NOMO-1 treated with dmso at 0.1 percent for 144 hours (cell line): ENCODE results near the gene CDH12.
"Not testable (repeated sequence)": the region's sequence is repeated elsewhere in the genome, so short reads cannot be mapped to it uniquely, and the experiment has no call there.

Experiments used
- DNase-seq: peaks from one replicate; lab custom pipeline; 2025; ENCODE audit not compliant: unreplicated experiment; lab: John Stamatoyannopoulos, UW

Gene CDH12

GRCh38 chr5:22577006-22577405 is 276.1 kb downstream of the CDH12 start:
- DNase-seq, result no peak

GRCh38 chr5:22572941-22573340 is 280.2 kb downstream of the CDH12 start:
- DNase-seq, result no peak

DNA sequence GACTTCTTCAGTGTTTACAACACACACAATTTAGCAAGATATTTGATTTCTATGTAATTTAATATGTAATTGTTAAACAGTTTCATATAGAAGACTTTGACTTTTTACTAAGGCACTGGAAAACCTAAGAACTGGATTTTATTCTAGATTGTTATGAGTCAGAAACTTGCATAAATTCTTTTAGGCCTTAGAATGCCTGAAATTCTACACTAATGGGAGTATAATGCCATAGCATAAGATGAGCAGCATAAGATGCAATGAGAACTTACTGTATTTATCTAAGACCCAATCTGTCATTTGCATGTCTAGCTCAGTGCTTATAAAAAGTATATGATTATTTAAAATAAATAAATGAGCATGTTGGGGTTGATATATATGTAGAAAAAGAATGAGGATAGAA is 285.2 kb downstream of the CDH12 start:
- no peak for DNase-seq

DNA sequence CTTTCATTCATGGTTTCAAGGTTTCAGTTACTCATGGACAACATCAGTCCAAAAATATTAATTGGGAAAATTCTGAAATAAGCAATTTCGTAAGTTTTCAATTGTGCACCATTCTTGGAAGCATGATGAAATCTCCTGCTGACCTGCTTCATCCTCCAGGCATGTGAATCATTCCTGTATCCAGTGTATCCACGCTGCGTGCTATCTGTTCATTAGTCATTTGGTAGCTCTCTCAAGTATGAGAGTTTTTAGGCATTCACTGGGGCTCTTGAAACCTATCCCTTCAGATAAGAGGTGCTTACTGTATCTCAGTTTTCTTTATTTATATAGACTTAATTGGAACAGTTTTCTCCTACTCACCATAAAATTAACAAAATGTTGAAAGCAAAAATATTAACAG is 293.0 kb downstream of the CDH12 start:
- no peak for DNase-seq

DNA sequence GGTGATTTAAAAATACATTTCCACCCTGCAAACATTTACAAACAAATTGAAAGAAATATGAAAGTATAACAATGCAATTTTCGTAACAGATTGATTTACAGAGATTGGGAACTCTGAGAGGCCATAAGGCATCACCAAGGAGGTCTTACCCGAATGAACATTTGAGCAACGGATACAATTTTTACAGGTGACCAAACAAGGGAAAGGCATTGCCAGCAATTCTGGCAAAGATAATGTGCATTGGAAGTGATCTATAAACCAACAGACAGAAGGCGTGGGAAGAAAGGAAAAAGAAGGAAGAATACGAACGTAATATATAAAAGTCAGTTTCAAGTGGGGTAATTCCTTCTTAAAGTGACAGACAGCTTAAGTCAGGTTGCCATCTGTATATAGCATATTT is 295.9 kb downstream of the CDH12 start:
- DNase-seq, result no peak

- DNase-seq, result no peak
These were observed 298.7 kb downstream of the CDH12 start for GRCh38 chr5:22554475-22554874.

DNA sequence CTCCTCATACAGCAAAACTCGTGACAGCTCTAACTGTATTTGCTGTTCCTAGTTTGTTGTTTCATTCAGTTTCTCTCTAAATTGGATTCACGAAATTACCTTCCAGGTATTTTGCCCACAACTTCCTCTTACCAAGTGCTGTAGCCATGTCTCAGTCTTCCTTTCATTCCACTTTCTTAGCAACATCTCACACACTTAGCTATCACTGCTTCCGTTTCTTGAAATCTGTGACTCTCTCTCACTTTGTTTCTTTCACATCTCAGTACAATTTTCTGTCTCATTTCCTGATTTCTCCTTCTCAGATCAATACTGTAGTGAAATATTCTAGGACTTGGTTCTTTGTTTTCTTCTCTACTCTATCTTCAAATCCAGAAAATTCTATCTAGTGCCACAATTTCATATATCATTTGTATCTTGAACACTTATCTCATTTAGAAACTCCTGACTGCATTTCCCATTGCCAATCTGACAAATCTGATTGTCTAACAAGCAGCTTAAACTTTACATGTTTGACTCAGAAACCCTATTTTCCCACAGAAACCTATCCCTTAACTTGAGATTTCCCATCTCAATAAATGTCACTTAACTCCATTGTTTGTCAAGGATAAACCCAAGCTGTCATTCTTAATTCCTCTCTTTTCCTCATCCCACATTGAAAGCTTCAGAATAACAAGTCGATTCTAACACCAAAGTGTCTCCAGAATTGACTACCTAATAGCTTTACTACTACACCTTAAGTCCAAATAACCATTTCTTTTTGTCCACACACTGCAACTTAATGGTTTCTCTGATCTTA is 303.1 kb downstream of the CDH12 start:
- no peak for DNase-seq

DNA sequence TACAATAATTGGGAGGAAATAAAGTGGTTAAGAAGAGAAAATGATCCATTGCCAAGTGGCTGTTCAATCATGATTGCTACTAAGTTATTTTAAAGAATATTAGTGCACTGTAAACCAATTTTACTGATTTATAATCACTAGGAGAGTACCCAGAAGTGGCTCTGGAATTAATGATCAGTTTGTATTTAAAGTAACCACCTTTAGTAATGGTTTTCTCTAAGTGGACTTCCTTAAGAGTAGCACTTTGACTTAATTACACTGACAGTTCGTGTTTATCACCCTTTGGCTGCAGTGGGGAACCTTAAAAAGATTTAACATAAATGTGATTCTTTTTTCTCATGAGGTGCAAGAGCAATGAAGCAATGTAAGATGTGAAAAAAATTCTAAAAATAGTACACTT is 310.8 kb downstream of the CDH12 start:
- DNase-seq, result no peak

DNA sequence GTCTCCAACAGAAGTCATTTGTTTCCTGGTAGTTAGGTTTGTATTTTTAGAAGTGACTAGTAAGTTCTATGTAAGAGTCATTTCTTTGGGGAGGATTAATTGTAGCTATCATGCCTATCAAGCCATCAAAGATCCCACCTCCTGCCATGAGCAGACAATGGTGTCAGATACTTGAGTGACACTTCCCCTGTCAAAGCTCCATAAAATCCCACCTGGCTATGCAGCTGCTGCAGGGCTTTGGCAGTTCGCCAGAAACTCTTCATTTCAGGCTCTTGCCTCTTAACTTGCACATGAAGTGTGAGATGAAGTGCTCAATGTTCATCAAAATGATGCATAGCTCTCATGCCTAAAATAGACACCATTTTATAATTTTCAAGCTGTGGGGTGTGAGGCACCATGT is 312.1 kb downstream of the CDH12 start:
- DNase-seq, result no peak

DNA sequence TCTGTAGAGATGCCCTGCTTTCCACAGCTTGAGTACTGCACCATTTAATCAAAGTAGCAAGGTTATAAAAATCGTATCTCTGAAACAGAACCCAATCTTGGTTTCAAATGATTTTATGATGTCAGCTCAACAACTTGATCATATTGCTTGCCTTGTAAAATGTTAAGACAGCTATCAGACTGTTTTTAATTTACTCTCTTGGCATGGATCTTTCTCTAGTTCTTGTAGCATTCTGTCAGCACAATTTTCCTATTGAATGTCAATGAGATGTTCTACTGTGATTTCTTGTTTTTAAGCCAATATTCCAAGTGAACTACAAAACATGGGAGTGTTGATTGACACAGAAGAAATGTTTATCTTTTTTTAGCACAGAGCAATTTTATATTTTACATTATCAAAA is 313.4 kb downstream of the CDH12 start:
- no peak for DNase-seq

GRCh38 chr5:22531986-22532385 is 321.2 kb downstream of the CDH12 start:
- DNase-seq, result no peak

DNA sequence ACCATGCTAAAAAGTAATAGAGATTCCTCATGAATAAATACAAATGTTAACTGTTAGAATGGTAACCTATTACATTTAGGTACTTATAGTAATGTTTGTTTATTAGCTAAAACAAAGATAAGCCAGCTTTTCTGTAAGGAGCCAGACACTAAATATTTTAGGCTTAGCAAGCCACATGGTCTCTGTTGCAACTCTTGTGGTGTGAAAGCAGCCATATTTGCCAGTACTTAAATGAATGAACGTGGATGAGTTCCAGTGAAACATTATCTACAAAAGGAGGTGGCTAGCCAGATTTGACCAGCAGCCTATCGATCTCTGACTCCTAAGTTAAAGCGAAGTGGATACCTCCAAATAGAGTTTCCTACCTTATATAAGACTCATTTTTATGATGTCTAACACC is 331.6 kb downstream of the CDH12 start:
- no peak for DNase-seq

- not testable (repeated sequence) for DNase-seq
These were observed 336.6 kb downstream of the CDH12 start for GRCh38 chr5:22516497-22516896.

- no peak for DNase-seq
These were observed 338.9 kb downstream of the CDH12 start for GRCh38 chr5:22514231-22514630.

- DNase-seq, result no peak
These were observed 347.3 kb downstream of the CDH12 start for GRCh38 chr5:22505891-22506290.

GRCh38 chr5:22504411-22504810 is 348.7 kb downstream of the CDH12 start:
- DNase-seq, result no peak

- no peak for DNase-seq
These were observed 352.6 kb downstream of the CDH12 start for GRCh38 chr5:22500556-22500955.

- DNase-seq, result no peak
These were observed 356.5 kb downstream of the CDH12 start for GRCh38 chr5:22496666-22497065.

DNA sequence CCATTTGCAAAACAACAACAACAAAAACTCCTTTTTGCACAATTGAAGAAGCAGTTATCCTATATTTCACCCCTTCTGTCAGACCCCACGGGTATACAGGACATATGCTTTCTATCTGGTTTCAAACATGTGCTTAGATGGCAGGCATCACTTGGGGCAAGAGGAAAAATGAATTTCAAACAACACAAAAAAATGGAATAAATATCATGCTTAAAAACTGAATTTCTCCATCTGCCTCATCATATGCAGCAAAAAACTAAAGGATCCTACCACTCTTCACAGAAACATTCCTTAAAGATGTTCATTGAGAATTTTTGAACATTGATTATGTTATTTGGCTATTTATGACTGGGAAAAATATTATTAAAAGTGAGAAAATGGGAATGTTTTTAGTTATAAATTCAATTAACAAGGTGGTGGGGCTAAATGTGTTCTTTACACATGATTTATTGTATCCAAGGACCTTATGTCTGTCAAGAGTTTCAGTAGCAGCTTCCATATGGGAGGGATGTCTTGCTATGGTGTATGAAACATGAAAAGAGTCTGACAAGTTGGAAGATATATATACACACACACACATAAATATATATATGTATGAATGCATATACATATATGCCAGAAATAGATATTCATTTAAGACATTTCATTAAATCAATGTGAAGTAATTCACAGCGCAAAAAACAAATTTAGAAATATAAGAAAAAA is 358.0 kb downstream of the CDH12 start:
- DNase-seq, result no peak

GRCh38 chr5:22488427-22488826 is 364.7 kb downstream of the CDH12 start:
- no peak for DNase-seq

DNA sequence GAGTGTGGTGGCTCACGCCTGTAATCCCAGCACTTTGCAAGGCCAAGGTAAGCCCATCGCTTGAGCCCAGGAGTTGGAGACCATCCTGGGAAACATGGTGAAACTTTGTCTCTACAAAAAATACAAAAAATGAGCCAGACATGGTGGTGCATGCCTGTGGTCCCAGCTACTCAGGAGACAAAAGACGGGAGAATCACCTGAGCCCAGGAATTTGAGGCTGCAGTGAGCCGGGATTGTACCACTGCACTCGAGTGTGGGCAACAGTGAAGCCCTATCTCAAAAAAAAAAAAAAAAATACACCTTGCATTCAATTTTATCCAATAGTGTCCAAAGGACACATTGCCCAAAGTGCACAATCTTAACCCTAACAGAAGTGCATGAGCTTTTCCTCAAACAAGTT is 372.8 kb downstream of the CDH12 start:
- DNase-seq, result no peak

- no peak for DNase-seq
These were observed 379.3 kb downstream of the CDH12 start for GRCh38 chr5:22473886-22474285.

- no peak for DNase-seq
These were observed 382.0 kb downstream of the CDH12 start for GRCh38 chr5:22471154-22471553.
